Measurements from ENCODE around the gene WAS. TPM values are rescaled to one million over a fixed set of nuclear protein-coding genes. Genes with fewer than 3 reads are reported as not detected.

WAS gene
- total and polyA plus RNA-seq, 2 of the 8 experiments (the other 6 are each of a cell fraction or from before 2014, with no cell fraction given) = 0.63 to 0.65 TPM

DNA sequence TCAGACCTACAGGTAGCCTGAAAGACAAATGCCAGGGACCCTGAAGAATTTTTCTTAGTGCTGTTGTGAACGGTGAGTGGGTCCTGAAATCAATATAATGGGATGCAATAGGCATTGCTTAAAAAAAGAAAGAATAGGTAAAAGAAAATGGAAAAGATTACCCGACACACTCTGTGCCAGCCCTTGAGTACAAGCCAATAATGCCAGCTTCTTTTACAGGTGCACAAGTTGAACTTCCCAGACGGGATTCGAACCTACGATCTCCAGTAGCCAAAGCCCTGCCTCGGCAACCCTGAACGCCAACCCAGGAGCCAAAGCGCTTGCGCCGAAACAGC, 53.2 kb downstream of the WAS start:
- Histone ChIP-seq H3K56ac (replicated peaks; ENCODE audit: insufficient read length, low read depth, low read length) (no peak overlapping the region), H3K36me3 (ENCODE audit: control insufficient read depth in 2 of 4, insufficient read depth in 4 of 4, low read length in 3 of 4) (no peaks in the 10 kb centered on the region), H3K23ac (ENCODE audit: insufficient read length) (no peak overlapping the region), H3K4me1 (replicated peaks in 1 of 4; ENCODE audit: control insufficient read depth in 3 of 4, insufficient read depth in 4 of 4, low read length in 3 of 4) (peaks cover 0 to 4% (median 0%) of the 10 kb centered on the region in 4 experiments; a peak in 1 of 7 replicates), H3K23me2 (ENCODE audit: low read depth, low read length) (peaks cover 5% of the 10 kb centered on the region; the same call in 1 of the 2 replicates), H2BK20ac (ENCODE audit: low read length) (no peak overlapping the region), H3K9ac (replicated peaks in 1 of 4; ENCODE audit: extremely low read depth in 1 of 4, low read depth in 3 of 4, low read length in 3 of 4) (no peak overlapping the region), H3K79me1 (ENCODE audit: low read depth, low read length) (no peaks in the 10 kb centered on the region), H2BK15ac (ENCODE audit: low read length) (no peak overlapping the region), H2BK120ac (replicated peaks; ENCODE audit: low read depth, low read length) (no peak overlapping the region), H3K9me3 (ENCODE audit: insufficient read depth in 2 of 2, low read depth in 1 of 2, low read length in 1 of 2) (no peaks in the 10 kb centered on the region), H4K8ac (ENCODE audit: extremely low read depth, insufficient read depth, low read length) (no peak overlapping the region), H3K14ac (ENCODE audit: insufficient read length) (no peak overlapping the region), H3K4me2 (ENCODE audit: insufficient read depth in 1 of 2, low read depth in 2 of 2, low read length in 2 of 2) (peak overlapping the region; percentile 16 to 82; a peak in 3 of 4 replicates), H3K27ac (ENCODE audit: low read depth, low read length) (no peak overlapping the region), H2BK5ac (ENCODE audit: low read depth, low read length) (no peak overlapping the region), H3K4me3 (ENCODE audit: extremely low read depth in 1 of 4, insufficient read depth in 2 of 4, low read depth in 3 of 4, low read length in 4 of 4) (peak overlapping the region in 2 of 4 experiments; percentile 31 to 91; a peak in 3 of 8 replicates), H3K27me3 (replicated peaks in 1 of 4; ENCODE audit: control insufficient read depth in 3 of 4, extremely low read depth in 1 of 4, insufficient read depth in 3 of 4, low read length in 3 of 4) (no peaks in the 10 kb centered on the region), H2AFZ (ENCODE audit: low read length) (0 out of 2 replicates have a peak overlapping the region, but pooled peaks have one; percentile 70), H3K18ac (ENCODE audit: extremely low read depth, low read length) (no peak overlapping the region), H2AK5ac (ENCODE audit: low read depth, low read length) (no peak overlapping the region), H4K5ac (ENCODE audit: insufficient read length, low read depth, low read length) (no peak overlapping the region), H3K4ac (replicated peaks; ENCODE audit: insufficient read length, low read depth, low read length) (no peak overlapping the region), H2BK12ac (ENCODE audit: low read depth, low read length) (no peak overlapping the region), H3K79me2 (ENCODE audit: control insufficient read depth in 1 of 2, insufficient read depth in 2 of 2, low read length in 2 of 2) (no peaks in the 10 kb centered on the region), H4K20me1 (replicated peaks in 1 of 2; ENCODE audit: control insufficient read depth in 1 of 2, insufficient read depth in 2 of 2, low read length in 2 of 2) (no peaks in the 10 kb centered on the region), H4K91ac (replicated peaks; ENCODE audit: insufficient read length, low read length) (no peak overlapping the region)
- DNase-seq (ENCODE audit: low read depth in 1 of 2, low spot score in 2 of 2) (no peak), FAIRE-seq (peak; percentile 69)
- 12% methylated on average over 9 of the region's 10 CpGs; no CpG with 5 or more reads in 1 of the 2 experiments for WGBS, 2 experiments (ENCODE audit: extremely low coverage in 1 of 2, insufficient coverage in 1 of 2, insufficient read length in 1 of 2, insufficient replicate concordance in 2 of 2, low coverage in 1 of 2, low lambda C conversion rate in 2 of 2, missing lambda C conversion rate in 1 of 2)
- ChIA-PET POLR2A (ENCODE audit: partially characterized antibody) (interaction anchor here (1.1 to 1.7 kb wide), 4 partner anchors 12 to 39 kb away, joined by 4 to 8 read pairs (median 4); no protein-coding TSS in a partner anchor), CTCF (ENCODE audit: partially characterized antibody) (interaction anchor here (1.2 kb wide), 1 partner anchor 61 kb away, joined by 3 read pairs; no protein-coding TSS in a partner anchor)
- TF ChIP-seq KDM5A (IDR thresholded peaks at IDR 0.05; ENCODE audit: low read length) (no peak), RAD21 (IDR thresholded peaks at IDR 0.05 in 1 of 2, conservative IDR thresholded peaks at IDR 0.05 in 1 of 2; ENCODE audit: low read depth in 2 of 2, low read length in 2 of 2) (no peak)

All from H1 (cell line).